Retinal pigment epithelial cell (primary cell): Measurements from ENCODE around the gene KRTAP10-6.

Experiments used
- DNase-seq: peaks from one replicate; pipeline ENCODE4 v3.0.0-alpha.2; 2010; ENCODE audit warnings: low read depth
- H3K4me3 ChIP-seq: 2 replicates; pipeline ENCODE4 v1.5.1; 2011; ENCODE audit warnings: mild to moderate bottlenecking, low read length, control low read depth, moderate library complexity
- TF ChIP-seq, protein P1 (sequence below): conservative IDR thresholded peaks from 2 replicates; pipeline ENCODE4 v1.5.1; 2011; ENCODE audit warnings: low read depth, low read length, control low read depth, inconsistent platforms

Gene KRTAP10-6

GRCh38 chr21:44615466-44615865 lies 23.2 kb upstream of the KRTAP10-6 start:
- H3K4me3 ChIP-seq: no peak overlapping the region
- DNase-seq: no peak
- TF ChIP-seq, protein P1, sequence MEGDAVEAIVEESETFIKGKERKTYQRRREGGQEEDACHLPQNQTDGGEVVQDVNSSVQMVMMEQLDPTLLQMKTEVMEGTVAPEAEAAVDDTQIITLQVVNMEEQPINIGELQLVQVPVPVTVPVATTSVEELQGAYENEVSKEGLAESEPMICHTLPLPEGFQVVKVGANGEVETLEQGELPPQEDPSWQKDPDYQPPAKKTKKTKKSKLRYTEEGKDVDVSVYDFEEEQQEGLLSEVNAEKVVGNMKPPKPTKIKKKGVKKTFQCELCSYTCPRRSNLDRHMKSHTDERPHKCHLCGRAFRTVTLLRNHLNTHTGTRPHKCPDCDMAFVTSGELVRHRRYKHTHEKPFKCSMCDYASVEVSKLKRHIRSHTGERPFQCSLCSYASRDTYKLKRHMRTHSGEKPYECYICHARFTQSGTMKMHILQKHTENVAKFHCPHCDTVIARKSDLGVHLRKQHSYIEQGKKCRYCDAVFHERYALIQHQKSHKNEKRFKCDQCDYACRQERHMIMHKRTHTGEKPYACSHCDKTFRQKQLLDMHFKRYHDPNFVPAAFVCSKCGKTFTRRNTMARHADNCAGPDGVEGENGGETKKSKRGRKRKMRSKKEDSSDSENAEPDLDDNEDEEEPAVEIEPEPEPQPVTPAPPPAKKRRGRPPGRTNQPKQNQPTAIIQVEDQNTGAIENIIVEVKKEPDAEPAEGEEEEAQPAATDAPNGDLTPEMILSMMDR: no peak

DNA sequence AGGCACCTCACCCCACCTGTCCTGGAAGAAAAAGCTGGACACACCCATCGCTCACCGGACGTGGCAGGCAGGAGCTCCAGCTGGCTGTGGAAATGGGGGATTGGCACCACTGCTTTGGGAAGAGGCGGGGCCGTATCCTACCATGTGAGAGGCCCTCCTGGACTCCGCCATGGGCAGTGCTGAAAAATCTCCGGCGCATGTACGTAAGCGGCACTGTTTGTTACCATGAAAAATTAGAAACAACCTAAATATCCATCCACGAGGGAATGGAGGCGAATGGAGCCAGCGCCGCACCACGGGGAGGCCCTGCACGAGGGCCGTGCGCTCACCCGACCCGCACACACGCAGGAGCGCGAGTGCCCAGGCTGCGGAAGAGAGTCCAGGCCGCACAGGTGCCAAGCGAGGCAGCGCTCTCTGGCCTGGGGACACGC lies 22.7 kb upstream of the KRTAP10-6 start:
- TF ChIP-seq, protein P1: no peak
- DNase-seq: no peak
- no peak overlapping the region for H3K4me3 ChIP-seq

DNA sequence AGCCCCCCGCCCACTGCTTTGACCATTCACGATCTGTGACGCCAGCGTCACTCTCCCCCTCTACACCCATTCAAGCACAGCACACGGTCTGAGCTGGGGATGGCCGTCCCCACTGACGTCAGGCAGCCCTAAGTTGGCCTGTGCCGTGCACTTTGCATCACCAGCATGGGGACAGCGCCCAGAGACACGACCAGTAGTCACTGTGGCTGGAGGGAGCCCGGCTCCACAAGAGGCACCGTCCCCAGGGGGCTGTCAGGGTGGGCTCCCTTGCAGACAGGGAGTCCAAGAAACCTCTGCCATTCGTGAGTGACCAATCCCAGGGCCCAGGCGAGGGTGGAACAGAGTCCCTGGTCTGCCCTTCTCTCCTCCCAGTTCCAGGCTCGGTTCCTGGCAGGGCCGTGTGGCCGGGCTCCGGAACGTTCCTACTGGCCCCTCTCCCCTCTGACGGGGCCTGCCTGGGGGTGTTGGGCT lies 21.9 kb upstream of the KRTAP10-6 start:
- DNase-seq: no peak
- TF ChIP-seq, protein P1: no peak
- no peak overlapping the region for H3K4me3 ChIP-seq

- TF ChIP-seq, protein P1: no peak
- DNase-seq: no peak
- no peak overlapping the region for H3K4me3 ChIP-seq
These were observed 21.3 kb upstream of the KRTAP10-6 start for GRCh38 chr21:44613386-44614155.

DNA sequence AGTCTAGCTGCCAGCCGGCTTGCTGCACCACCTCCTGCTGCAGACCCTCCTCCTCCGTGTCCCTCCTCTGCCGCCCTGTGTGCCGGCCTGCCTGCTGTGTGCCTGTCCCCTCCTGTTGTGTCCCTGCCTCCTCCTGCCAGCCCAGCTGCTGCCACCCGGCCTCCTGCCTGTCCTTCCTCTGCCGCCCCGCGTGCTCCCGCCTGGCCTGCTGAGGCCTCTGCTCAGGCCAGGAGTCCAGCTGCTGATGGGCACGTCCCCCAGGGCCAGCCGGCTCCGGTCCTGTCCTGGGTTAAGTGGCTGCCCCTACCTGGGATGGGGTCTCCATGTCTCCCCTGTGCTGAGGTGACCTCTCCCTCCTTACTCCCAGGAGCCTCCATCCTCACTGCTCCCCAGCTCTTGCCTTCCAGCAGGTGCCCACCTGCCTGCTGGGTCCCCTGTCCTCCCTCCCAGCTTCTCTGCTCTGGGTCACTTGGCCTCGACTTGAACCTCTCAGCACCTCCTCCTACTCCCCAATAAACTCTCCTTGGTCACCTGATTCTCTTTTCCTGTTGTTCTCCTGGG lies 20.4 kb upstream of the KRTAP10-6 start:
- TF ChIP-seq, protein P1: no peak
- H3K4me3 ChIP-seq: no peak overlapping the region
- DNase-seq: no peak

DNA sequence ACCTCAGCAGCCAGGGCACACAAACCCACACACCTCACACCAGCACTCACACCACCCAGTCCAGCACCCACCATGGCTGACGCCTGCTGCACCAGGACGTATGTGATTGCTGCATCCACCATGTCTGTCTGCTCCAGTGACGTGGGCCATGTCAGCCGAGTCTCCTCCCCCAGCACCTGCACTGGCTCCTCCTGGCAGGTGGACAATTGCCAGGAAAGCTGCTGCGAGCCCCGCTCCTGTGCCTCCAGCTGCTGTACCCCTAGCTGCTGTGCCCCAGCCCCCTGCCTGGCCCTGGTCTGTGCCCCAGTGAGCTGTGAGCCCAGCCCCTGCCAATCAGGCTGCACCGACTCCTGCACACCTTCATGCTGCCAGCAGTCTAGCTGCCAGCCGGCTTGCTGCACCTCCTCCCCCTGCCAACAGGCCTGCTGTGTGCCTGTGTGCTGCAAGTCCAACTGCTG lies 19.8 kb upstream of the KRTAP10-6 start, which contains the start of gene KRTAP10-8:
Gene KRTAP10-8 (plus strand): TSS at position 51 of the 458 bp plus-strand sequence. CDS start 22 bp downstream, at position 73.
- no peak within 1 kb of the TSS for H3K4me3 ChIP-seq
- DNase-seq: no peak
- TF ChIP-seq, protein P1: no peak
